Left ventricle myocardium inferior (tissue), 1 donor: ENCODE results near the gene CORO2A. TPM values are rescaled to one million over a fixed set of nuclear protein-coding genes. Genes with fewer than 3 reads are reported as not detected.
A peak's percentile ranks its signal among the peaks of the same experiment; 100 is the strongest.

ENCODE experiments used
- DNase-seq: peaks from one replicate; pipeline ENCODE4 v3.0.0-alpha.2; 2020
- H3K27ac ChIP-seq: fragments of 200-600 bp; replicated peaks from 2 replicates; pipeline ENCODE4 v1.8.0; 2021
- H3K27me3 ChIP-seq: fragments of 200-600 bp; 2 replicates; pipeline ENCODE4 v1.8.0; 2021; ENCODE audit warnings: low read depth
- H3K36me3 ChIP-seq: fragments of 200-600 bp; 2 replicates; pipeline ENCODE4 v1.8.0; 2021
- H3K4me1 ChIP-seq: fragments of 200-600 bp; 2 replicates; pipeline ENCODE4 v1.8.0; 2021
- H3K4me3 ChIP-seq: fragments of 200-600 bp; 2 replicates; pipeline ENCODE4 v1.8.0; 2021; ENCODE audit warnings: mild to moderate bottlenecking, moderate library complexity
- H3K9me3 ChIP-seq: fragments of 200-600 bp; replicated peaks from 2 replicates; pipeline ENCODE4 v1.8.0; 2021
- CTCF ChIP-seq: fragments of 200-600 bp; IDR thresholded peaks from 2 replicates; pipeline ENCODE4 v1.8.0; 2021; ENCODE audit warnings: antibody characterized with exemption, mild to moderate bottlenecking, borderline replicate concordance
- intact Hi-C: fragments of 100-400 bp; cut with micrococcal nuclease; formaldehyde crosslinking; loops from one replicate; pipeline ENCODE4 v1.11.0; 2022
- total RNA-seq: library from RNA; stranded (reverse); fragmentation: NEBNext Ultra II Directional; extraction: Animal tissue kit (Norgen Biotek cat#: 25700); gene quantifications from one replicate; pipeline ENCODE4 v1.2.1, GENCODE V29; 2021
- donor health status: DM: no; HTN: yes; CAD: no; lungs with severe emphysema.

CORO2A gene
- total RNA-seq, 1 donor from 2014 or later = 0.14 TPM

GRCh38 chr9:98219364-98219716 is 26.9 kb upstream of the CORO2A start:
- Histone ChIP-seq H3K4me1 (peaks cover 15% of the 10 kb centered on the region), H3K27ac (no peak overlapping the region), H3K27me3 (no peaks in the 10 kb centered on the region), H3K36me3 (peaks cover 23% of the 10 kb centered on the region), H3K9me3 (no peaks in the 10 kb centered on the region), H3K4me3 (no peak overlapping the region)
- no peak for TF ChIP-seq CTCF
- DNase-seq = no peak
- intact Hi-C loops = no loop called here

GRCh38 chr9:98218562-98219363 is 26.3 kb upstream of the CORO2A start:
- Histone ChIP-seq H3K4me1 (peaks cover 15% of the 10 kb centered on the region), H3K27ac (no peak overlapping the region), H3K4me3 (no peak overlapping the region), H3K9me3 (no peaks in the 10 kb centered on the region), H3K36me3 (peaks cover 23% of the 10 kb centered on the region), H3K27me3 (no peaks in the 10 kb centered on the region)
- no peak for DNase-seq
- intact Hi-C loops = no loop called here
- TF ChIP-seq CTCF = no peak

GRCh38 chr9:98217255-98217654 is 24.8 kb upstream of the CORO2A start:
- Histone ChIP-seq H3K9me3 (no peaks in the 10 kb centered on the region), H3K4me3 (no peak overlapping the region), H3K27ac (no peak overlapping the region), H3K27me3 (no peaks in the 10 kb centered on the region), H3K36me3 (peaks cover 32% of the 10 kb centered on the region), H3K4me1 (peaks cover 2% of the 10 kb centered on the region)
- intact Hi-C loops = no loop called here
- DNase-seq = no peak
- no peak for TF ChIP-seq CTCF

- intact Hi-C loops = no loop called here
- Histone ChIP-seq H3K36me3 (peaks cover 32% of the 10 kb centered on the region), H3K27me3 (no peaks in the 10 kb centered on the region), H3K4me1 (no peaks in the 10 kb centered on the region), H3K27ac (no peak overlapping the region), H3K9me3 (no peaks in the 10 kb centered on the region), H3K4me3 (no peak overlapping the region)
- no peak for DNase-seq
- no peak for TF ChIP-seq CTCF
These were observed 24.0 kb upstream of the CORO2A start for GRCh38 chr9:98216391-98216790.

GRCh38 chr9:98215821-98216220 is 23.4 kb upstream of the CORO2A start:
- H3K4me1 ChIP-seq = no peaks in the 10 kb centered on the region
- no peak for DNase-seq
- peak; percentile 43 for TF ChIP-seq CTCF
- H3K4me3 ChIP-seq = no peak overlapping the region
- no peak overlapping the region for H3K27ac ChIP-seq
- no peaks in the 10 kb centered on the region for H3K27me3 ChIP-seq
- H3K9me3 ChIP-seq = no peaks in the 10 kb centered on the region
- intact Hi-C loops = no loop called here
- H3K36me3 ChIP-seq = peaks cover 27% of the 10 kb centered on the region
